ENCODE measurements around the gene ANXA2. TPM values are rescaled to one million over a fixed set of nuclear protein-coding genes. Genes with fewer than 3 reads are reported as not detected.
A peak's percentile ranks its signal among the peaks of the same experiment; 100 is the strongest.
"Not testable (repeated sequence)": the region's sequence is repeated elsewhere in the genome, so short reads cannot be mapped to it uniquely, and the experiment has no call there.

Gene ANXA2
- total RNA-seq, 1 donor from 2014 or later, result 2,658 TPM

- H3K4me3 ChIP-seq (ENCODE audit: low read depth, low read length), result no peak overlapping the region
- H3K36me3 ChIP-seq (ENCODE audit: control insufficient read depth, insufficient read depth, low read length), result peaks cover under 1% of the 10 kb centered on the region
- no peak for DNase-seq (ENCODE audit: low read depth)
- TF ChIP-seq, protein P1, sequence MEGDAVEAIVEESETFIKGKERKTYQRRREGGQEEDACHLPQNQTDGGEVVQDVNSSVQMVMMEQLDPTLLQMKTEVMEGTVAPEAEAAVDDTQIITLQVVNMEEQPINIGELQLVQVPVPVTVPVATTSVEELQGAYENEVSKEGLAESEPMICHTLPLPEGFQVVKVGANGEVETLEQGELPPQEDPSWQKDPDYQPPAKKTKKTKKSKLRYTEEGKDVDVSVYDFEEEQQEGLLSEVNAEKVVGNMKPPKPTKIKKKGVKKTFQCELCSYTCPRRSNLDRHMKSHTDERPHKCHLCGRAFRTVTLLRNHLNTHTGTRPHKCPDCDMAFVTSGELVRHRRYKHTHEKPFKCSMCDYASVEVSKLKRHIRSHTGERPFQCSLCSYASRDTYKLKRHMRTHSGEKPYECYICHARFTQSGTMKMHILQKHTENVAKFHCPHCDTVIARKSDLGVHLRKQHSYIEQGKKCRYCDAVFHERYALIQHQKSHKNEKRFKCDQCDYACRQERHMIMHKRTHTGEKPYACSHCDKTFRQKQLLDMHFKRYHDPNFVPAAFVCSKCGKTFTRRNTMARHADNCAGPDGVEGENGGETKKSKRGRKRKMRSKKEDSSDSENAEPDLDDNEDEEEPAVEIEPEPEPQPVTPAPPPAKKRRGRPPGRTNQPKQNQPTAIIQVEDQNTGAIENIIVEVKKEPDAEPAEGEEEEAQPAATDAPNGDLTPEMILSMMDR (IDR thresholded peaks at IDR 0.05; ENCODE audit: insufficient read depth, low read length, poor library complexity, severe bottlenecking), result peak; percentile 6
- H3K27me3 ChIP-seq (ENCODE audit: control insufficient read depth, insufficient read depth, low read length), result no peaks in the 10 kb centered on the region
These were observed 57.4 kb downstream of the ANXA2 start for GRCh38 chr15:60340207-60340921.

DNA sequence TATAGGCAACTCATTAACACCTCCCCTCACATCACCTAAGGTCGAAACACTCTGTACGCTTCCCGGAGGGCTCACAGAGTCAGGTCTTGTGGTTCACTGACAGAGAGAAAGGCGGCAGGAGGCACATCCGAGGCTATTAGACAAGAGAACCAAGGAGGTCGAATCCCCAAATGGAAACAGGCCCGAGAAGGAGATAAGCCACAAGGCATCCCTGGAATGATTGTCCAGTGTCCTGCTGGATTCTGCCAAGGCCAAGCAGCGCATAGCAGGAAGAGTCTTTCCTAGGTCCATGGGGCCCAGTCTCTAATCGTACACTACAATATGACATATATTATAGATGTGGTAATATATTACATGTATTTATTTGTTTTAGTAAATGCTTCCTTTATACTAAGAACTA, 58.5 kb downstream of the ANXA2 start:
- no peak for DNase-seq (ENCODE audit: low read depth)
- Histone ChIP-seq H3K4me3 (ENCODE audit: low read depth, low read length) (no peak overlapping the region), H3K36me3 (ENCODE audit: control insufficient read depth, insufficient read depth, low read length) (no peaks in the 10 kb centered on the region), H3K27me3 (ENCODE audit: control insufficient read depth, insufficient read depth, low read length) (no peaks in the 10 kb centered on the region)
- TF ChIP-seq, protein P1 (IDR thresholded peaks at IDR 0.05; ENCODE audit: insufficient read depth, low read length, poor library complexity, severe bottlenecking), result no peak

GRCh38 chr15:60338810-60339209, 59.0 kb downstream of the ANXA2 start:
- no peak for DNase-seq (ENCODE audit: low read depth)
- Histone ChIP-seq H3K27me3 (ENCODE audit: control insufficient read depth, insufficient read depth, low read length) (no peaks in the 10 kb centered on the region), H3K36me3 (ENCODE audit: control insufficient read depth, insufficient read depth, low read length) (no peaks in the 10 kb centered on the region), H3K4me3 (ENCODE audit: low read depth, low read length) (no peak overlapping the region)
- TF ChIP-seq, protein P1 (IDR thresholded peaks at IDR 0.05; ENCODE audit: insufficient read depth, low read length, poor library complexity, severe bottlenecking), result no peak

DNA sequence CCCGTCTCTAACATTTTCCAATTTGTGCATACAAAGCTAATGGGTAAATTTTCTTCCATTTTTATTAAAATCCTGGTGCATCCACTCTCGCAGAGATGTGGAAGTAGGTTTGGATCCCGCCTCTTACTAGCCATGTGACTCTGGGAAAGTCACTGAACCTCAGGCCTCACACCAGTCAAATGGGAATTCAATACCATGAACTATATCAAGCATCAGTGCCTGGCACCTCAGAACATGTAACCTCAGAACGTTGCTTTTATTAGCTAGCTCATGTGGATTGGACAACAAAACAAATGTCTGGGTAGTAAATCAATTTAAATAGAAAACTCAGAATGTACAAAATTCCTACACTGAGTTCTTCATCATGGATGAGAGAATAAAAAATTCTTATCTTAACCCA, 60.7 kb downstream of the ANXA2 start:
- Histone ChIP-seq H3K27me3 (ENCODE audit: control insufficient read depth, insufficient read depth, low read length) (no peaks in the 10 kb centered on the region), H3K36me3 (ENCODE audit: control insufficient read depth, insufficient read depth, low read length) (no peaks in the 10 kb centered on the region), H3K4me3 (ENCODE audit: low read depth, low read length) (no peak overlapping the region)
- no peak for DNase-seq (ENCODE audit: low read depth)
- TF ChIP-seq, protein P1 (IDR thresholded peaks at IDR 0.05; ENCODE audit: insufficient read depth, low read length, poor library complexity, severe bottlenecking), result no peak

GRCh38 chr15:60335296-60335695, 62.5 kb downstream of the ANXA2 start:
- DNase-seq (ENCODE audit: low read depth); H3K36me3 ChIP-seq (ENCODE audit: control insufficient read depth, insufficient read depth, low read length); H3K4me3 ChIP-seq (ENCODE audit: low read depth, low read length); H3K27me3 ChIP-seq (ENCODE audit: control insufficient read depth, insufficient read depth, low read length): not testable (repeated sequence)

DNA sequence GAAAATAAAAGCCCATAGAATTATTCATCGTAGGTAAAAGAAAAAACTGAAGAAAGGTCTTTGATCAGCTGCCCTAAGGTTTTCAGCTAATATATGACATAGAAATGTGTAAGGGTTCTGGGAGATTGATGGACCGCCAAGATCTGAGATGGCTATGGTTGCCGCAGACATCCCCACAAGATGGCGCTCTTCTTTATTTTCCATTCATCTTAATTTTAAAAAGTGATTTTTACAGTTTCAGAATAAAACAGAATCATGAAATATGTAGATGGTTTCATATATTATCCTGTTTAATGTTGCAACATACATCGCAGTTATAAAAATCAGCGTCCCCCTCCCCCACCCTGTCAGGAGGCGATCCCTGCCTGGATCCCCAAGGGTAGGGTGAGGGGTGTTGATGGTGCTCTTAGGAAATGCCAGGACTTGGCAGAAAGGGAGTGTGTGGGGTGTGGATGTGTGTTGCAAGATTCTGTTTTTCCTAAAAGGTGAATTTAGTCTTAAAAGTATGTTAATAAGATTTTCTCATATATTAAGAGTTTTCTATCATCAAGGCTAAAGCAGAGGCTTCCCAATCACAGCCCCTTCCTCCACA, 68.8 kb downstream of the ANXA2 start:
- TF ChIP-seq, protein P1 (IDR thresholded peaks at IDR 0.05; ENCODE audit: insufficient read depth, low read length, poor library complexity, severe bottlenecking), result peak; percentile 74
- Histone ChIP-seq H3K4me3 (ENCODE audit: low read depth, low read length) (no peak overlapping the region), H3K27me3 (ENCODE audit: control insufficient read depth, insufficient read depth, low read length) (peaks cover 14% of the 10 kb centered on the region), H3K36me3 (ENCODE audit: control insufficient read depth, insufficient read depth, low read length) (no peaks in the 10 kb centered on the region)
- DNase-seq (ENCODE audit: low read depth), result no peak

Data from kidney epithelial cell (primary cell).